K562 (cell line): ENCODE data around the gene C13orf42. TPM values are rescaled to one million over a fixed set of nuclear protein-coding genes. Genes with fewer than 3 reads are reported as not detected.

Source experiments
- ATAC-seq: fragments of 200-7000 bp; cut with Tn5 transposase; 3 replicates; pipeline ENCODE4 v1.9.1; 2020; ENCODE audit warnings: moderate library complexity
- BruUV-seq: library from RNA; stranded (reverse); fragments of 400-500 nt; replicated peaks from 2 replicates; lab custom pipeline; 2021; lab: Mats Ljungman, UMichigan
- CTCF ChIA-PET: fragments of 300-600 bp; formaldehyde crosslinking; extraction: SDS; loops from one replicate; lab custom pipeline; 2021; ENCODE audit warnings: low intra/inter-chr PET ratio; lab: Yijun Ruan, JAX
- POLR2A ChIA-PET: fragments of 300-600, 350-650 bp; sonication (Branson Sonifier 250); formaldehyde crosslinking; extraction: SDS; loops from one replicate; lab custom pipeline; 2021; ENCODE audit warnings: antibody characterized with exemption, inconsistent platforms; lab: Yijun Ruan, JAX
- DNase-seq, 4 experiments: peaks; one replicate each; pipeline versions ENCODE4 v3.0.0 to v3.0.0-alpha.2; 2011 to 2018; ENCODE audit warnings: low spot score in 3 of 4, mixed read lengths in 3 of 4; ENCODE audit errors: extremely low read depth in 1 of 4
- FAIRE-seq: peaks from 2 replicates; lab custom pipeline; 2011; peaks lifted over from hg19 to GRCh38; lab: Jason Lieb, UNC
- H2AFZ ChIP-seq: 2 replicates; pipeline ENCODE4 v1.6.0; 2011; ENCODE audit warnings: low read depth, low read length, control low read depth, inconsistent platforms
- H3K27ac ChIP-seq: fragments of 200-600 bp; 3 replicates; pipeline ENCODE4 v1.8.0; 2011; ENCODE audit warnings: low read depth, mild to moderate bottlenecking, control low read depth, inconsistent platforms, low read length, moderate library complexity, mixed read lengths; ENCODE audit errors: extremely low read depth
- H3K27me3 ChIP-seq, 2 experiments: fragments of 300-600 bp in 1 of 2; 2 replicates in 1 of 2; 3 replicates in 1 of 2; pipeline versions ENCODE4 v1.6.0 to v1.8.0; 2011; ENCODE audit warnings: inconsistent platforms in 2 of 2, low read length in 2 of 2, mild to moderate bottlenecking in 1 of 2, mixed read lengths in 1 of 2, moderate library complexity in 1 of 2; ENCODE audit not compliant: control insufficient read depth in 2 of 2, insufficient read depth in 2 of 2
- H3K36me3 ChIP-seq: fragments of 300-600 bp; 3 replicates; pipeline ENCODE4 v1.8.0; 2011; ENCODE audit warnings: mild to moderate bottlenecking, low read length, inconsistent platforms; ENCODE audit not compliant: control insufficient read depth, insufficient read depth
- H3K4me1 ChIP-seq, 2 experiments: fragments of 200-600 bp in 1 of 2; replicated peaks in 1 of 2; 2 replicates in 1 of 2; 3 replicates in 1 of 2; pipeline versions ENCODE4 v1.5.1 to v1.8.0; 2011; ENCODE audit warnings: inconsistent platforms in 2 of 2, low read length in 2 of 2, mild to moderate bottlenecking in 1 of 2, mixed read lengths in 1 of 2, moderate library complexity in 1 of 2; ENCODE audit not compliant: control insufficient read depth in 2 of 2, insufficient read depth in 2 of 2
- H3K4me2 ChIP-seq: 2 replicates; pipeline ENCODE4 v1.6.1; 2011; ENCODE audit warnings: low read length, control low read depth, inconsistent platforms, mixed read lengths; ENCODE audit not compliant: insufficient read depth
- H3K4me3 ChIP-seq: fragments of 200-600 bp; sonication (generic), shearing (Covaris generic); 2 replicates; pipeline ENCODE4 v1.5.1; 2016; ENCODE audit warnings: control low read depth, inconsistent platforms
- H3K79me2 ChIP-seq: fragments of 200-600 bp; 3 replicates; pipeline ENCODE4 v1.8.0; 2011; ENCODE audit warnings: low read length, inconsistent platforms; ENCODE audit not compliant: control insufficient read depth, insufficient read depth
- H3K9ac ChIP-seq, 2 experiments: 2 replicates each; pipeline versions ENCODE4 v1.6.0 to v1.6.1; 2011; ENCODE audit warnings: low read depth in 2 of 2, low read length in 2 of 2, control low read depth in 1 of 2, inconsistent platforms in 1 of 2, mild to moderate bottlenecking in 1 of 2, mixed read lengths in 1 of 2; ENCODE audit not compliant: insufficient read depth in 1 of 2
- H3K9me1 ChIP-seq: one replicate; pipeline ENCODE4 v1.6.0; 2011; ENCODE audit warnings: inconsistent platforms, mild to moderate bottlenecking, low read length, moderate library complexity; ENCODE audit not compliant: control insufficient read depth, insufficient read depth
- H3K9me3 ChIP-seq: replicated peaks from 2 replicates; pipeline ENCODE4 v1.5.1; 2011; ENCODE audit warnings: low read depth, low read length, inconsistent platforms; ENCODE audit not compliant: control insufficient read depth, insufficient read depth
- H4K20me1 ChIP-seq: replicated peaks from 2 replicates; pipeline ENCODE4 v1.6.1; 2011; ENCODE audit warnings: low read length, inconsistent platforms, mixed read lengths; ENCODE audit not compliant: control insufficient read depth, insufficient read depth
- BRCA1 ChIP-seq, 2 experiments: fragments of 450-650 bp in 1 of 2; sonication (generic) in 1 of 2; formaldehyde crosslinking in 1 of 2; IDR thresholded peaks; 2 replicates each; pipeline versions ENCODE4 v1.5.0 to v1.6.1; 2017 to 2020; ENCODE audit warnings: mild to moderate bottlenecking in 1 of 2, missing genetic modification reagents in 1 of 2
- COPS2 ChIP-seq: fragments of 450-650 bp; conservative IDR thresholded peaks from 2 replicates; pipeline ENCODE4 v1.6.1; 2016; ENCODE audit warnings: mild to moderate bottlenecking, moderate library complexity
- IRF2 ChIP-seq: sonication (generic); formaldehyde crosslinking; IDR thresholded peaks from 2 replicates; pipeline ENCODE4 v1.8.1; 2022; ENCODE audit warnings: mild to moderate bottlenecking, missing genetic modification reagents
- KAT8 ChIP-seq: fragments of 450-650 bp; IDR thresholded peaks from 2 replicates; pipeline ENCODE4 v1.6.1; 2016; ENCODE audit warnings: low read depth, mild to moderate bottlenecking
- PTTG1 ChIP-seq: fragments of 450-650 bp; IDR thresholded peaks from 2 replicates; pipeline ENCODE4 v1.6.1; 2016; ENCODE audit warnings: low read depth, mild to moderate bottlenecking, missing genetic modification characterization, missing compliant biosample characterization
- RCOR1 ChIP-seq, 2 experiments: IDR thresholded peaks; 2 replicates each; pipeline ENCODE4 v1.6.1; 2012; ENCODE audit warnings: low read depth in 2 of 2, low read length in 2 of 2, borderline replicate concordance in 1 of 2, improper control_type of control experiment in 1 of 2
- STAT5A ChIP-seq: IDR thresholded peaks from 2 replicates; pipeline ENCODE4 v1.6.1; 2012; ENCODE audit warnings: low read length, inconsistent platforms, borderline replicate concordance
- ZFX ChIP-seq: sonication (generic); formaldehyde crosslinking; IDR thresholded peaks from 2 replicates; pipeline ENCODE4 v1.8.0; 2022; ENCODE audit warnings: mild to moderate bottlenecking, missing genetic modification reagents, moderate library complexity
- ZNF586 ChIP-seq: fragments of 450-650 bp; formaldehyde crosslinking; conservative IDR thresholded peaks from 2 replicates; pipeline ENCODE4 v1.4.0; 2020; ENCODE audit warnings: mild to moderate bottlenecking, moderate library complexity
- WGBS: fragments of 100-300 bp; shearing (Covaris generic); methylation state at CpG from one replicate; pipeline ENCODE4 v1.1.6; 2016; ENCODE audit warnings: low coverage, mixed read lengths; ENCODE audit not compliant: insufficient coverage; ENCODE audit errors: missing lambda C conversion rate; 5-methylcytosine and 5-hydroxymethylcytosine counted together
- in situ Hi-C: fragments of 300-500 bp; cut with MboI; formaldehyde crosslinking; loops from 4 replicates; pipeline ENCODE4 v1.15.0; 2018; ENCODE audit warnings: inconsistent platforms, mixed read lengths
- intact Hi-C: fragments of 100-400 bp; cut with micrococcal nuclease; formaldehyde crosslinking; loops from 2 replicates; pipeline ENCODE4 v1.14.2; 2022
- polyA plus RNA-seq, 8 experiments: library from polyadenylated mRNA; depleted of rRNA in 4 of 8; stranded (reverse) in 5 of 8; unstranded in 3 of 8; fragments of >200 nt; fragmentation: Nextera tagmentation in 2 of 8; fragmentation: Illumina TruSeq in 1 of 8; extraction: Ambion mirVana in 2 of 8; extraction: Trizol in 1 of 8; gene quantifications; 2 replicates each; pipeline versions ENCODE4 v1.2.1 to v1.2.3, GENCODE V29; 2011 to 2014; ENCODE audit warnings: inconsistent platforms in 1 of 8, missing spikeins in 1 of 8
- total RNA-seq, 7 experiments: library from RNA; depleted of rRNA in 6 of 7; stranded (reverse); fragments of >200 nt in 6 of 7; fragmentation: Illumina TruSeq in 2 of 7; extraction: Trizol in 2 of 7; gene quantifications; 2 replicates each; pipeline versions ENCODE4 v1.2.1 to v1.2.3, GENCODE V29; 2011 to 2021; ENCODE audit warnings: low replicate concordance in 1 of 7

C13orf42 gene
- total and polyA plus RNA-seq, 9 of the 15 experiments (the other 6 are each of a cell fraction or from before 2014, with no cell fraction given) = 0.18 TPM; not detected in 8

- no peaks in the 10 kb centered on the region for H3K9me1 ChIP-seq
- no TSS peak for BruUV-seq
- H3K4me1 ChIP-seq = no peaks in the 10 kb centered on the region
- ChIA-PET CTCF (no interaction called here), POLR2A (no interaction called here)
- H3K36me3 ChIP-seq = no peaks in the 10 kb centered on the region
- peaks cover 0 to 36% of the 10 kb centered on the region in 2 experiments; a peak in 4 of 5 replicates for H3K27me3 ChIP-seq
- H3K9ac ChIP-seq = no peak overlapping the region
- no peak for TF ChIP-seq PTTG1 (tag)
- no peak for TF ChIP-seq ZNF586 (CRISPR knock-in tag)
- no peak for TF ChIP-seq KAT8
- no peak for TF ChIP-seq RCOR1 (IDR thresholded peaks at IDR 0.05; ENCODE audit: borderline replicate concordance in 1 of 2, low read depth in 2 of 2, low read length in 2 of 2)
- TF ChIP-seq BRCA1 (IDR thresholded peaks at IDR 0.05) = no peak
- TF ChIP-seq BRCA1 (CRISPR knock-in tag; IDR thresholded peaks at IDR 0.05) = no peak
- no peak for TF ChIP-seq STAT5A
- no peak for TF ChIP-seq ZFX (CRISPR knock-in tag)
- TF ChIP-seq IRF2 (CRISPR knock-in tag) = no peak
- no peak for TF ChIP-seq COPS2
- no peaks in the 10 kb centered on the region for H4K20me1 ChIP-seq
- no peak for DNase-seq
- intact Hi-C loops = loop anchor here (10.0 kb wide), 2 partner anchors 150 to 260 kb away; no protein-coding TSS in a partner anchor
- no peak overlapping the region for H3K4me3 ChIP-seq
- in situ Hi-C loops = loop anchor here (10.0 to 25.0 kb wide), 2 partner anchors 1090 to 1402 kb away; no protein-coding TSS in a partner anchor
- no peak overlapping the region for H3K4me2 ChIP-seq
- no peaks in the 10 kb centered on the region for H3K9me3 ChIP-seq
- H2AFZ ChIP-seq = no peak overlapping the region
- WGBS = 0% methylated on average over 4 of the region's 4 CpGs
- no peak for FAIRE-seq
- H3K79me2 ChIP-seq = no peaks in the 10 kb centered on the region
- no peak for ATAC-seq
- H3K27ac ChIP-seq = no peak overlapping the region
Observed at GRCh38 chr13:51064753-51065152, 46.3 kb downstream of the C13orf42 start.
